ENCODE measurements around the gene IGF2.

The IGF2 gene

GRCh38 chr11:2142762-2143202 lies 3.6 kb upstream of the IGF2 start:
- no peak overlapping the region for H3K4me3 ChIP-seq (ENCODE audit: low read depth, low read length)
- no peak for DNase-seq (ENCODE audit: low read depth, low spot score)
- TF ChIP-seq CTCF (IDR thresholded peaks at IDR 0.05; ENCODE audit: insufficient read depth, low read length, missing control alignments) = no peak
- POLR2A ChIA-PET = no interaction called here
- CTCF ChIA-PET = interaction anchor here (2.0 to 9.2 kb wide), 3 partner anchors 7 to 106 kb away, joined by 5 to 70 read pairs (median 46); no protein-coding TSS in a partner anchor

DNA sequence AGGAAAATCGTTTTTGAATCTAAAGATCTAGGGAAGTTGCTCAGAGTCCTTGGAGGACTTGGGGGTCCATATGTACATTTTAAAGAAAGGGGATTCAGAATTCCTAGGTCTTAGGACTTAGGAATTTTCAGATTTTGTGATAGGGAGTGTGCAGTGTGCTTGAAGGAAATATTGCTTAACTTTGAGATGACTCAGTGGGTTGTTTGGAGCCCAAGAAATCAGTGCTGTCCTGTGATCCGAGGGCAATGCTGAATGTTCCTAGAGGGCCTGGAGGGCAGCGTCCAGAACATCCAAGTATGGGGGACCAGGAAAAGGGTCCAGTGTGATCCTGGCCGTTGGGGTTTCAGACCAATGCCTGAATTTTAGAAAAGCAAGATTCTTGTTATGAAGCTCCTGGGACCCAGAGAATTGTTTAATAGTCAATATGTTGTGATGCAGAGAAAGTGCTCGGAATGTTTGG lies 3.1 kb upstream of the IGF2 start:
- ChIA-PET POLR2A (no interaction called here), CTCF (interaction anchor here (2.0 to 9.2 kb wide), 3 partner anchors 8 to 106 kb away, joined by 5 to 70 read pairs (median 46); no protein-coding TSS in a partner anchor)
- no peak for DNase-seq (ENCODE audit: low read depth, low spot score)
- no peak for TF ChIP-seq CTCF (IDR thresholded peaks at IDR 0.05; ENCODE audit: insufficient read depth, low read length, missing control alignments)
- H3K4me3 ChIP-seq (ENCODE audit: low read depth, low read length) = no peak overlapping the region

GRCh38 chr11:2140411-2141400 lies 1.5 kb upstream of the IGF2 start:
- CTCF ChIA-PET = interaction anchor here (0.8 to 9.2 kb wide), 3 partner anchors 9 to 112 kb away, joined by 3 to 70 read pairs (median 46); no protein-coding TSS in a partner anchor
- no peak for DNase-seq (ENCODE audit: low read depth, low spot score)
- TF ChIP-seq CTCF (IDR thresholded peaks at IDR 0.05; ENCODE audit: insufficient read depth, low read length, missing control alignments) = no peak
- no peak overlapping the region for H3K4me3 ChIP-seq (ENCODE audit: low read depth, low read length)
- POLR2A ChIA-PET = interaction anchor here (1.0 kb wide), 1 partner anchor 193 kb away, joined by 4 read pairs; no protein-coding TSS in a partner anchor

DNA sequence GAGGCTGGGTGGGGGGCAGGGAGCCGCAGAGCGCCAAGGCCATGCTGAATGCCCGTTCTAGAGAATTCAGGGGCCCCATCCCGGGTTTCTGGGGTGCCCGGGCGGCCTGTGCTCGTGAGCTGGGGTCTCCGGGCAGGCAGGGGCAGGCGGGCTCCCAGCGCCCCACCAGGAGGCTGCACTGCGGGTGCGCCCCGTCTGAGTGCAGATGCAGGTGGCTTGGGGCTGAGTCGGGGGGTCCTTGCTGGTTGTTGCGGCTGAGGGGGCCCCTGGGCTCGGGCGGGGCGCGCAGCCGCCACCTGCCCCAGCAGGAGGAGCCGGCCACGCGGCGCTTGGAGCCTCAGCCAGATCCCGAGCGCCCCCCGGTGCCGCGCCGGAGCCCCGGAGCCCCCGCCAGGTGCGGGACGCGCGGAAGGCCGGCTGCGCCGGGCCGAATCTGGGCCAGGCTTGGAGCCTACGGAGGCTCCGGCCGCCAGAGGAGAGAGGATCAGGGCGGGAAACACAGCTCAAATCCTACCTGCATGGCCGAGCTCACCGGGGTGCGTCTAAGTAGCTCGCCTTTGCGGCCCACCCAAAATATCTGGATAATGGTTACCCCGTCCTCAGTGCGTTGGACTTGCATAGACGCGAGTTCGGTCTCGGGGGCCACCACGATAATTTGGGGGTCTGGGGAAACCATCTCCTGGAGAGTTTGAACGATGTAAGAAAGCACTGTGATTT lies 590 bp upstream of the IGF2 start:
- TF ChIP-seq CTCF (IDR thresholded peaks at IDR 0.05; ENCODE audit: insufficient read depth, low read length, missing control alignments) = no peak
- H3K4me3 ChIP-seq (ENCODE audit: low read depth, low read length) = no peak overlapping the region
- ChIA-PET POLR2A (no interaction called here), CTCF (interaction anchor here (5.0 to 9.2 kb wide), 2 partner anchors 10 to 103 kb away, joined by 46 to 70 read pairs; no protein-coding TSS in a partner anchor)
- no peak for DNase-seq (ENCODE audit: low read depth, low spot score)

DNA sequence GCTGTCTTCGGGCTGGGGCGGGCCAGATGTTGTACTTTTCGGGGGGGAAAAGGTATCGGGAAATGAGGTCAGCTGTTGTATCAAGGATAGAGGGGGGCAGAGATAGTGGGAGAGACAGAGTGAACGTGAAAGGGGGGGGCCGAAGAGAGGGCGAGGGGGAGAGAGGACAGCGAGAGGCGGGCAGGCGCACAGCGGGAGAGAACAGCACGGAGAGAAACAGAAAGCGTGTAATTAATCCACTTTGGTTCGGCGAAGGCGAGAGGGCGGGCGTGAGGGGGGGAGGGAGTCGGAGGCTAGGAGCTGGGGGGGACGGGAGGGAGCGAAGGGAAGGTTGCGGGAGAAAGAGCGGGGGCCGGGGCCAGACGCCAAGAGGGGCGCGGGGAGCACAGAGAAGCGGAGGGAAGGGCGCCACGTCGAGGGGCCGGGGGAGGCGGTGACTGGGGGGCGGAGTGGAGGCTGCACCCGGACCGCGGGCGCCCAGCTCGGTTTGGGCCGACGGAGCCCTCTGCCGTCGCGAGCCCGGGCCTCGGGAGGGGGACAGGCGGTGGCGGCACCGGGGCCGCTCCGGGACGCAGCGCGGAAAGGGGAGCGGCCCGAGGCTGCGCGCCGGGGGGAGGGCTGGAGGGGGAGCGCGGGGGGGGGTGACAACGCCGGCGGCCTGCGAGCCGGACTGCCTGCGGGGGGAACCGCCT lies 612 bp downstream of the IGF2 start:
- no peak for DNase-seq (ENCODE audit: low read depth, low spot score)
- peak overlapping the region; percentile 12; the same call in 1 of the 2 replicates for H3K4me3 ChIP-seq (ENCODE audit: low read depth, low read length)
- ChIA-PET CTCF (interaction anchor here (1.0 to 9.2 kb wide), 2 partner anchors 11 to 101 kb away, joined by 3 to 70 read pairs; no protein-coding TSS in a partner anchor), POLR2A (no interaction called here)
- TF ChIP-seq CTCF (IDR thresholded peaks at IDR 0.05; ENCODE audit: insufficient read depth, low read length, missing control alignments) = no peak

All from AG04449 (cell line).